H9 (cell line): ENCODE measurements around the gene CBR3. TPM values are rescaled to one million over a fixed set of nuclear protein-coding genes. Genes with fewer than 3 reads are reported as not detected.

ENCODE experiments used
- DNase-seq: peaks from one replicate; pipeline ENCODE4 v3.0.0-alpha.2; 2017
- H2AFZ ChIP-seq: one replicate; pipeline ENCODE4 v1.6.1; 2013; ENCODE audit warnings: mild to moderate bottlenecking, low read length, control low read depth, moderate library complexity
- H2AK5ac ChIP-seq: 2 replicates; pipeline ENCODE4 v1.6.1; 2013; ENCODE audit warnings: low read length, control low read depth, mixed read lengths; ENCODE audit not compliant: insufficient read length
- H2BK120ac ChIP-seq: one replicate; pipeline ENCODE4 v1.6.1; 2013; ENCODE audit warnings: low read depth, mild to moderate bottlenecking, low read length, control low read depth, inconsistent platforms; ENCODE audit not compliant: poor library complexity, severe bottlenecking
- H2BK12ac ChIP-seq: 2 replicates; pipeline ENCODE4 v1.6.1; 2013; ENCODE audit warnings: low read length, control low read depth, mixed read lengths, low read depth; ENCODE audit not compliant: insufficient read length
- H2BK15ac ChIP-seq: 2 replicates; pipeline ENCODE4 v1.6.1; 2013; ENCODE audit warnings: low read depth, low read length, control low read depth
- H2BK20ac ChIP-seq: one replicate; pipeline ENCODE4 v1.6.1; 2013; ENCODE audit warnings: low read depth, mild to moderate bottlenecking, low read length, control low read depth, inconsistent platforms; ENCODE audit not compliant: poor library complexity, severe bottlenecking
- H2BK5ac ChIP-seq: 2 replicates; pipeline ENCODE4 v1.6.1; 2013; ENCODE audit warnings: low read length, control low read depth, mixed read lengths; ENCODE audit not compliant: insufficient read length
- H3K14ac ChIP-seq: 2 replicates; pipeline ENCODE4 v1.6.1; 2013; ENCODE audit warnings: low read length, control low read depth; ENCODE audit not compliant: insufficient read depth
- H3K18ac ChIP-seq: 2 replicates; pipeline ENCODE4 v1.6.1; 2013; ENCODE audit warnings: low read depth, mild to moderate bottlenecking, mixed read lengths, low read length, control low read depth; ENCODE audit not compliant: insufficient read length
- H3K23ac ChIP-seq: 2 replicates; pipeline ENCODE4 v1.6.1; 2013; ENCODE audit warnings: low read length, control low read depth, mixed read lengths, low read depth; ENCODE audit not compliant: insufficient read length
- H3K23me2 ChIP-seq: 2 replicates; pipeline ENCODE4 v1.6.1; 2013; ENCODE audit warnings: low read depth, mild to moderate bottlenecking, mixed read lengths, low read length, control low read depth; ENCODE audit not compliant: insufficient read length, poor library complexity, severe bottlenecking
- H3K27ac ChIP-seq: 2 replicates; pipeline ENCODE4 v1.5.1; 2013; ENCODE audit warnings: low read length, control low read depth, mixed read lengths, low read depth; ENCODE audit not compliant: insufficient read length
- H3K27me3 ChIP-seq: 2 replicates; pipeline ENCODE4 v1.6.1; 2013; ENCODE audit warnings: low read length, control low read depth, inconsistent platforms; ENCODE audit not compliant: insufficient read depth
- H3K4ac ChIP-seq: 2 replicates; pipeline ENCODE4 v1.6.1; 2013; ENCODE audit warnings: low read depth, mild to moderate bottlenecking, control low read depth, inconsistent platforms, low read length, moderate library complexity
- H3K4me1 ChIP-seq: 2 replicates; pipeline ENCODE4 v1.6.1; 2013; ENCODE audit warnings: low read length, control low read depth, inconsistent platforms; ENCODE audit not compliant: insufficient read depth
- H3K4me2 ChIP-seq: 2 replicates; pipeline ENCODE4 v1.6.1; 2013; ENCODE audit warnings: low read length, control low read depth, mixed read lengths; ENCODE audit not compliant: insufficient read length, insufficient read depth
- H3K56ac ChIP-seq: 2 replicates; pipeline ENCODE4 v1.6.1; 2013; ENCODE audit warnings: low read depth, mild to moderate bottlenecking, mixed read lengths, low read length, control low read depth; ENCODE audit not compliant: insufficient read length
- H3K79me1 ChIP-seq: 2 replicates; pipeline ENCODE4 v1.6.1; 2013; ENCODE audit warnings: low read depth, mild to moderate bottlenecking, moderate library complexity, low read length, control low read depth, inconsistent platforms; ENCODE audit not compliant: insufficient read depth, poor library complexity, severe bottlenecking
- H3K79me2 ChIP-seq: 2 replicates; pipeline ENCODE4 v1.6.1; 2013; ENCODE audit warnings: low read length, control low read depth, inconsistent platforms; ENCODE audit not compliant: insufficient read depth
- H3K9ac ChIP-seq: 2 replicates; pipeline ENCODE4 v1.6.1; 2013; ENCODE audit warnings: low read length, control low read depth, mixed read lengths; ENCODE audit not compliant: insufficient read length; ENCODE audit errors: extremely low read depth
- H3K9me3 ChIP-seq: one replicate; pipeline ENCODE4 v1.6.1; 2013; ENCODE audit warnings: low read depth, low read length, inconsistent platforms; ENCODE audit not compliant: control insufficient read depth
- H3T11ph ChIP-seq: one replicate; pipeline ENCODE4 v1.6.1; 2013; ENCODE audit warnings: mild to moderate bottlenecking, low read length, control low read depth, inconsistent platforms
- H4K20me1 ChIP-seq: one replicate; pipeline ENCODE4 v1.6.1; 2013; ENCODE audit not compliant: control insufficient read depth, insufficient read length, insufficient read depth
- H4K5ac ChIP-seq: 2 replicates; pipeline ENCODE4 v1.6.1; 2013; ENCODE audit warnings: low read depth, mild to moderate bottlenecking, mixed read lengths, low read length, control low read depth; ENCODE audit not compliant: insufficient read length
- H4K8ac ChIP-seq: replicated peaks from 2 replicates; pipeline ENCODE4 v1.6.1; 2013; ENCODE audit warnings: low read length, control low read depth, mixed read lengths, low read depth; ENCODE audit not compliant: insufficient read length
- H4K91ac ChIP-seq: 2 replicates; pipeline ENCODE4 v1.6.1; 2013; ENCODE audit warnings: low read depth, mild to moderate bottlenecking, moderate library complexity, mixed read lengths, low read length, control low read depth; ENCODE audit not compliant: insufficient read length
- H3K27ac Mint-ChIP-seq, 3 experiments: 2 replicates in 2 of 3; 3 replicates in 1 of 3; pipeline ENCODE4 v1.8.0; 2020 to 2021; ENCODE audit warnings: mixed read lengths in 3 of 3, mild to moderate bottlenecking in 1 of 3, moderate library complexity in 1 of 3
- H3K27me3 Mint-ChIP-seq: 2 replicates; pipeline ENCODE4 v1.8.0; 2021; ENCODE audit warnings: low read depth, mild to moderate bottlenecking, moderate library complexity, mixed read lengths
- H3K36me3 Mint-ChIP-seq, 3 experiments: 2 replicates in 2 of 3; 3 replicates in 1 of 3; pipeline ENCODE4 v1.8.0; 2020 to 2021; ENCODE audit warnings: low read depth in 3 of 3, mixed read lengths in 3 of 3; ENCODE audit not compliant: insufficient read depth in 1 of 3
- H3K4me1 Mint-ChIP-seq, 2 experiments: 2 replicates each; pipeline ENCODE4 v1.8.0; 2020; ENCODE audit warnings: mixed read lengths in 2 of 2
- H3K4me3 Mint-ChIP-seq, 2 experiments: 2 replicates in 1 of 2; 3 replicates in 1 of 2; pipeline ENCODE4 v1.8.0; 2020 to 2021; ENCODE audit warnings: mild to moderate bottlenecking in 2 of 2, mixed read lengths in 2 of 2, moderate library complexity in 1 of 2
- H3K9me3 Mint-ChIP-seq, 2 experiments: 2 replicates in 1 of 2; 3 replicates in 1 of 2; pipeline ENCODE4 v1.8.0; 2020; ENCODE audit warnings: mild to moderate bottlenecking in 2 of 2, mixed read lengths in 2 of 2, moderate library complexity in 1 of 2
- CTCF ChIP-seq: fragments of 200-600 bp; sonication (generic); conservative IDR thresholded peaks from 3 replicates; pipeline ENCODE4 v1.8.0; 2021; ENCODE audit warnings: antibody characterized with exemption, mild to moderate bottlenecking
- WGBS: extraction: QIAGEN DNeasy Blood & Tissue Kit; methylation state at CpG from one replicate; pipeline ENCODE4 v1.1.7; 2013; ENCODE audit warnings: missing lambda C conversion rate, low lambda C conversion rate, mixed read lengths; ENCODE audit not compliant: insufficient read length; ENCODE audit errors: extremely low coverage; 5-methylcytosine and 5-hydroxymethylcytosine counted together
- total RNA-seq: library from RNA; stranded (reverse); gene quantifications from 2 replicates; pipeline ENCODE4 v1.2.1, GENCODE V29; 2021

Gene CBR3
- total RNA-seq, 1 experiment from 2014 or later: 2.4 TPM

- Histone ChIP-seq H2BK15ac (no peak overlapping the region), H4K20me1 (no peaks in the 10 kb centered on the region), H2BK5ac (no peak overlapping the region), H3K23ac (no peak overlapping the region), H4K8ac (no peak overlapping the region), H3K4ac (no peak overlapping the region), H2AK5ac (no peak overlapping the region), H3K9ac (no peak overlapping the region), H3K18ac (no peak overlapping the region), H2BK12ac (no peak overlapping the region), H3K4me2 (no peak overlapping the region), H3T11ph (no peak overlapping the region), H4K5ac (no peak overlapping the region), H3K79me1 (no peaks in the 10 kb centered on the region), H3K9me3 (no peaks in the 10 kb centered on the region), H3K23me2 (no peaks in the 10 kb centered on the region), H2BK20ac (no peak overlapping the region), H3K27me3 (no peaks in the 10 kb centered on the region), H3K14ac (no peak overlapping the region), H4K91ac (no peak overlapping the region), H3K27ac (no peak overlapping the region), H2BK120ac (no peak overlapping the region), H3K79me2 (no peaks in the 10 kb centered on the region), H3K56ac (no peak overlapping the region), H2AFZ (no peak overlapping the region), H3K4me1 (peaks cover 4% of the 10 kb centered on the region; the same call in 1 of the 2 replicates)
- no CpG with 5 or more reads among the region's 5 CpGs for WGBS
- DNase-seq: no peak
- Mint-ChIP-seq H3K27ac (no peak overlapping the region), H3K4me3 (no peak overlapping the region), H3K36me3 (no peaks in the 10 kb centered on the region; a peak in 1 of 7 replicates), H3K27me3 (peaks cover 21% of the 10 kb centered on the region), H3K4me1 (peaks cover 16 to 19% of the 10 kb centered on the region in 2 experiments), H3K9me3 (no peaks in the 10 kb centered on the region; a peak in 1 of 5 replicates)
- 0 out of 3 replicates have a peak, but pooled peaks have one; percentile 13 for TF ChIP-seq CTCF
Observed at GRCh38 chr21:36127977-36128376, 6.9 kb upstream of the CBR3 start.
